ENCODE data around the gene MYBPHL. TPM values are rescaled to one million over a fixed set of nuclear protein-coding genes. Genes with fewer than 3 reads are reported as not detected.

Gene MYBPHL
- total RNA-seq, 3 donors from 2014 or later (not counting 1 experiment from before 2014, with no cell fraction given) = not detected

GRCh38 chr1:109312978-109313775, 6.4 kb upstream of the MYBPHL start:
- Mint-ChIP-seq H3K4me3 (no peak overlapping the region), H3K4me1 (no peaks in the 10 kb centered on the region), H3K9me3 (no peaks in the 10 kb centered on the region), H3K36me3 (no peaks in the 10 kb centered on the region), H3K27me3 (ENCODE audit: low read depth in 2 of 2) (no peaks in the 10 kb centered on the region), H3K27ac (no peak overlapping the region)
- Histone ChIP-seq H3K4me3 (ENCODE audit: low read length) (no peak overlapping the region), H3K36me3 (ENCODE audit: control insufficient read depth, insufficient read depth, low read length) (no peaks in the 10 kb centered on the region), H3K27me3 (ENCODE audit: control insufficient read depth, insufficient read depth, low read length) (no peaks in the 10 kb centered on the region), H3K27ac (ENCODE audit: low read length) (no peak overlapping the region), H3K4me1 (ENCODE audit: control insufficient read depth, insufficient read depth, low read length) (no peaks in the 10 kb centered on the region), H3K9me3 (ENCODE audit: control insufficient read depth, insufficient read depth, low read length) (no peaks in the 10 kb centered on the region)
- TF ChIP-seq CTCF (IDR thresholded peaks at IDR 0.05) = no peak
- intact Hi-C loops (cut with micrococcal nuclease) = no loop called here
- ATAC-seq (no peak), DNase-seq (no peak)
- WGBS (ENCODE audit: insufficient coverage) = 91% methylated on average over 12 of the region's 12 CpGs

GRCh38 chr1:109312246-109312645, 5.4 kb upstream of the MYBPHL start:
- Mint-ChIP-seq H3K4me1 (no peaks in the 10 kb centered on the region), H3K4me3 (no peak overlapping the region), H3K9me3 (no peaks in the 10 kb centered on the region), H3K27me3 (ENCODE audit: low read depth in 2 of 2) (no peaks in the 10 kb centered on the region), H3K36me3 (no peaks in the 10 kb centered on the region), H3K27ac (no peak overlapping the region)
- H3K9me3 ChIP-seq (ENCODE audit: control insufficient read depth, insufficient read depth, low read length) = no peaks in the 10 kb centered on the region
- 91% methylated on average over 2 of the region's 2 CpGs for WGBS (ENCODE audit: insufficient coverage)
- peaks cover 1% of the 10 kb centered on the region for H3K4me1 ChIP-seq (ENCODE audit: control insufficient read depth, insufficient read depth, low read length)
- no peak overlapping the region for H3K27ac ChIP-seq (ENCODE audit: low read length)
- H3K4me3 ChIP-seq (ENCODE audit: low read length) = no peak overlapping the region
- ATAC-seq (no peak), DNase-seq (no peak)
- no peaks in the 10 kb centered on the region for H3K36me3 ChIP-seq (ENCODE audit: control insufficient read depth, insufficient read depth, low read length)
- intact Hi-C loops (cut with micrococcal nuclease) = no loop called here
- no peaks in the 10 kb centered on the region for H3K27me3 ChIP-seq (ENCODE audit: control insufficient read depth, insufficient read depth, low read length)
- no peak for TF ChIP-seq CTCF (IDR thresholded peaks at IDR 0.05)

- H3K36me3 ChIP-seq (ENCODE audit: control insufficient read depth, insufficient read depth, low read length) = no peaks in the 10 kb centered on the region
- H3K9me3 ChIP-seq (ENCODE audit: control insufficient read depth, insufficient read depth, low read length) = no peaks in the 10 kb centered on the region
- Mint-ChIP-seq H3K27me3 (ENCODE audit: low read depth in 2 of 2) (no peaks in the 10 kb centered on the region), H3K9me3 (no peaks in the 10 kb centered on the region), H3K36me3 (no peaks in the 10 kb centered on the region), H3K4me1 (no peaks in the 10 kb centered on the region), H3K27ac (no peak overlapping the region), H3K4me3 (no peak overlapping the region)
- no peak for TF ChIP-seq CTCF (IDR thresholded peaks at IDR 0.05)
- no peak for DNase-seq
- ATAC-seq = no peak
- peaks cover 8% of the 10 kb centered on the region for H3K4me1 ChIP-seq (ENCODE audit: control insufficient read depth, insufficient read depth, low read length)
- no peaks in the 10 kb centered on the region for H3K27me3 ChIP-seq (ENCODE audit: control insufficient read depth, insufficient read depth, low read length)
- no peak overlapping the region for H3K27ac ChIP-seq (ENCODE audit: low read length)
- intact Hi-C loops (cut with micrococcal nuclease) = no loop called here
- WGBS (ENCODE audit: insufficient coverage) = 76% methylated on average over 2 of the region's 2 CpGs
- no peak overlapping the region for H3K4me3 ChIP-seq (ENCODE audit: low read length)
Observed at GRCh38 chr1:109309347-109309746, 2.5 kb upstream of the MYBPHL start.
